ENCODE data around the gene POGLUT2.

The POGLUT2 gene

GRCh38 chr13:102769679-102770078 lies 29.1 kb downstream of the POGLUT2 start:
- no peak for DNase-seq (ENCODE audit: low read depth, low spot score)

GRCh38 chr13:102768909-102769308 lies 29.9 kb downstream of the POGLUT2 start:
- DNase-seq (ENCODE audit: low read depth, low spot score), result no peak

- no peak for DNase-seq (ENCODE audit: low read depth, low spot score)
Observed at GRCh38 chr13:102763741-102764140, 35.0 kb downstream of the POGLUT2 start.

GRCh38 chr13:102761071-102761470 lies 37.7 kb downstream of the POGLUT2 start:
- no peak for DNase-seq (ENCODE audit: low read depth, low spot score)

- DNase-seq (ENCODE audit: low read depth, low spot score), result no peak
Observed at GRCh38 chr13:102758842-102759241, 39.9 kb downstream of the POGLUT2 start.

GRCh38 chr13:102757006-102757405 lies 41.8 kb downstream of the POGLUT2 start:
- no peak for DNase-seq (ENCODE audit: low read depth, low spot score)

GRCh38 chr13:102751886-102752285 lies 46.9 kb downstream of the POGLUT2 start:
- DNase-seq (ENCODE audit: low read depth, low spot score), result no peak

GRCh38 chr13:102742506-102742905 lies 56.3 kb downstream of the POGLUT2 start:
- no peak for DNase-seq (ENCODE audit: low read depth, low spot score)

GRCh38 chr13:102742101-102742500 lies 56.7 kb downstream of the POGLUT2 start:
- no peak for DNase-seq (ENCODE audit: low read depth, low spot score)

Data from iPS DF 19.7 (cell line).